HG02571 (cell line): ENCODE results near the gene KMT2D.

ENCODE experiments used
- ATAC-seq: cut with Tn5 transposase; IDR thresholded peaks from one replicate; pipeline ENCODE4 v1.9.1; 2021; ENCODE audit warnings: mild to moderate bottlenecking, moderate library complexity; ENCODE audit not compliant: unreplicated experiment

Gene KMT2D

GRCh38 chr12:49022558-49023178 lies 37.9 kb downstream of the KMT2D start:
- ATAC-seq: no peak

GRCh38 chr12:49021292-49021915 lies 39.2 kb downstream of the KMT2D start:
- no peak for ATAC-seq

GRCh38 chr12:49020441-49020840 lies 40.2 kb downstream of the KMT2D start:
- no peak for ATAC-seq

- no peak for ATAC-seq
These were observed 40.9 kb downstream of the KMT2D start for GRCh38 chr12:49019443-49020324.

GRCh38 chr12:49019120-49019430 lies 41.5 kb downstream of the KMT2D start:
- no peak for ATAC-seq

GRCh38 chr12:49018261-49019119 lies 42.1 kb downstream of the KMT2D start, which contains the start of gene PRKAG1:
Gene PRKAG1 (minus strand): TSS chr12:49018776. CDS start chr12:49018740, 36 bp downstream.
- peak; percentile 88 for ATAC-seq

- ATAC-seq: no peak
These were observed 42.7 kb downstream of the KMT2D start for GRCh38 chr12:49017891-49018260.

- no peak for ATAC-seq
These were observed 45.4 kb downstream of the KMT2D start for GRCh38 chr12:49015196-49015595.

GRCh38 chr12:49014547-49014946 lies 46.0 kb downstream of the KMT2D start:
- no peak for ATAC-seq

- ATAC-seq: no peak
These were observed 47.2 kb downstream of the KMT2D start for GRCh38 chr12:49013428-49013827.

- ATAC-seq: no peak
These were observed 47.9 kb downstream of the KMT2D start for GRCh38 chr12:49012739-49013138.
